RWPE1 (cell line): ENCODE measurements around the gene C1QTNF9.
"Not testable (repeated sequence)": the region's sequence is repeated elsewhere in the genome, so short reads cannot be mapped to it uniquely, and the experiment has no call there.

Source experiments
- CTCF ChIA-PET: fragments of 350-600 bp; sonication (Branson Sonifier 250); formaldehyde crosslinking; extraction: SDS; loops from one replicate; lab custom pipeline; 2021; lab: Yijun Ruan, JAX
- POLR2A ChIA-PET: fragments of 400-600 bp; formaldehyde crosslinking; extraction: SDS; loops from one replicate; lab custom pipeline; 2020; ENCODE audit warnings: antibody characterized with exemption; ENCODE audit not compliant: low non-redundant PET; lab: Yijun Ruan, JAX
- DNase-seq: peaks from one replicate; pipeline ENCODE4 v3.0.0; 2012; ENCODE audit warnings: low spot score
- H3K27ac ChIP-seq: fragments of 450-650 bp; 2 replicates; pipeline ENCODE4 v1.5.1; 2017
- TF ChIP-seq, protein P1 (sequence below): fragments of 450-650 bp; conservative IDR thresholded peaks from 2 replicates; pipeline ENCODE4 v1.5.1; 2017; ENCODE audit warnings: low read depth, mild to moderate bottlenecking

C1QTNF9 gene

GRCh38 chr13:24360106-24360505 is 50.7 kb downstream of the C1QTNF9 start:
- no peak overlapping the region for H3K27ac ChIP-seq
- ChIA-PET CTCF (no interaction called here), POLR2A (no interaction called here)
- TF ChIP-seq, protein P1, sequence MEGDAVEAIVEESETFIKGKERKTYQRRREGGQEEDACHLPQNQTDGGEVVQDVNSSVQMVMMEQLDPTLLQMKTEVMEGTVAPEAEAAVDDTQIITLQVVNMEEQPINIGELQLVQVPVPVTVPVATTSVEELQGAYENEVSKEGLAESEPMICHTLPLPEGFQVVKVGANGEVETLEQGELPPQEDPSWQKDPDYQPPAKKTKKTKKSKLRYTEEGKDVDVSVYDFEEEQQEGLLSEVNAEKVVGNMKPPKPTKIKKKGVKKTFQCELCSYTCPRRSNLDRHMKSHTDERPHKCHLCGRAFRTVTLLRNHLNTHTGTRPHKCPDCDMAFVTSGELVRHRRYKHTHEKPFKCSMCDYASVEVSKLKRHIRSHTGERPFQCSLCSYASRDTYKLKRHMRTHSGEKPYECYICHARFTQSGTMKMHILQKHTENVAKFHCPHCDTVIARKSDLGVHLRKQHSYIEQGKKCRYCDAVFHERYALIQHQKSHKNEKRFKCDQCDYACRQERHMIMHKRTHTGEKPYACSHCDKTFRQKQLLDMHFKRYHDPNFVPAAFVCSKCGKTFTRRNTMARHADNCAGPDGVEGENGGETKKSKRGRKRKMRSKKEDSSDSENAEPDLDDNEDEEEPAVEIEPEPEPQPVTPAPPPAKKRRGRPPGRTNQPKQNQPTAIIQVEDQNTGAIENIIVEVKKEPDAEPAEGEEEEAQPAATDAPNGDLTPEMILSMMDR: no peak
- no peak for DNase-seq

- POLR2A ChIA-PET: no interaction called here
- no peak overlapping the region for H3K27ac ChIP-seq
- TF ChIP-seq, protein P1: no peak
- no peak for DNase-seq
- CTCF ChIA-PET: no interaction called here
Measured at GRCh38 chr13:24361113-24361512, 51.7 kb downstream of the C1QTNF9 start.

GRCh38 chr13:24361852-24362366 is 52.5 kb downstream of the C1QTNF9 start:
- H3K27ac ChIP-seq: no peak overlapping the region
- POLR2A ChIA-PET: interaction anchor here (0.5 kb wide), 1 partner anchor 397 kb away, joined by 4 read pairs; no protein-coding TSS in a partner anchor
- CTCF ChIA-PET: no interaction called here
- DNase-seq: no peak
- TF ChIP-seq, protein P1: no peak

- TF ChIP-seq, protein P1: no peak
- no peak for DNase-seq
- H3K27ac ChIP-seq: no peak overlapping the region
- CTCF ChIA-PET: no interaction called here
- POLR2A ChIA-PET: interaction anchor here (0.5 kb wide), 1 partner anchor 398 kb away, joined by 4 read pairs; no protein-coding TSS in a partner anchor
Measured at GRCh38 chr13:24362435-24362952, 53.1 kb downstream of the C1QTNF9 start.

DNA sequence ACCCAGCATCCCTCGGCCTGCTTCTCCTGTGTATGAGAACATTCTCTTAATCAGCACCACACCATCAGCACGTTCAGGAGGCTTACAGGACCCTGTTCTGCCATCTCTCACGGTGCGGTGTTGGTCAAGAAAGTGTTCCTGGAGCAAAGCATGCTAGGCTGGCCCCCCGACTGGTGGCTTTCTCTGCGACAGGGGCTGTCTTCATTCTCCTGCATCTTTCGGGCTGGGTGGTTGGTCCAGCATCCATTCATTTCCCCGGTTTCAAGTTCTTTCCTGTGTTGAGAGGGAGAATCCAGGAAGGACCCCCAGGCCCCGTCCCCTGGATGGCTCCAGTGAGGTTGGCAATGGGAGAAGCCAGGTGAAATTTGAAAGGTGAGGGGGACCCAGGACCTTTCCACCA is 55.8 kb downstream of the C1QTNF9 start:
- ChIA-PET CTCF (interaction anchor here (0.6 kb wide), 1 partner anchor 657 kb away, joined by 6 read pairs; no protein-coding TSS in a partner anchor), POLR2A (no interaction called here)
- no peak for DNase-seq
- no peak overlapping the region for H3K27ac ChIP-seq
- TF ChIP-seq, protein P1: no peak

DNA sequence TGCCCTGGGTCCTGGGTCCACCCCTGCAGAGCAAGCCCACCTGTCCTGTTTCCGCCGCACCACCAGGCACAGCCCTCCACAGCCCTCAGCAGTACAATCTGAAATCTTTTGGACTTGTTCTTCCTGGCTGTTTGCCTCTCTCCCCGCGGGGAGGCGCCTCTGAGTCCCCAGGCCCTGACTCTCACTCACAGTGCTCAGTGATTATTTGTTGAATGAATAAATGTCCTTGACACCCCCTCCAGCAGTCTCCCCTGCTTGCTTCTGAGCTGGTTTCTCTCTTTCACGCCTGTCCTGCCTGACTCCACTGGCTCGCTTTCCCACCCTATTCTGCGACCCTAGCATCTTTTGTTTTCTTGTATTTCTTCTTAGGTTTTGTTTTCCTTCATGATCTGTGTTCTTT is 56.9 kb downstream of the C1QTNF9 start:
- H3K27ac ChIP-seq, DNase-seq, POLR2A ChIA-PET, CTCF ChIA-PET: not testable (repeated sequence)

DNA sequence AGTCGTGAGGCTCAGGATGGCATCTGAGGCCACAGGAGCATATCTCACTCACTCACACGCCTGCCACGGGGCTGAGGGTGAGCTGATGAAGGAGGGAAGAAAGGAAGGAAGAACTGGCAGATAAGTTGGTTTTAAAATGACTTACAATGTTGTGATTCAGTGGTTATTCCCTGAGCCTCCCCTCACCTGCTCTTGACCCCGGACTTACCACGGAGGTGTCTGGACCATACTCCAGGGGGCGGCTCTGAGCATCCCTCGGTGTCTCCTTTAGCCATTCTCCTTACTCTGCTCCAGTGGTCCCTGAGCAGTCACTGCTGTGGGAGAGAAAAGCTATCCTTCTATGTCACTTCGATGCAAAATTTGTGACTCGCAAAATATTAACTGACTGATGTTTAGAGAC is 61.9 kb downstream of the C1QTNF9 start:
- H3K27ac ChIP-seq, DNase-seq, POLR2A ChIA-PET, CTCF ChIA-PET: not testable (repeated sequence)
